NCI-H146 (cell line): Measurements from ENCODE around the gene SLC35F3.
A peak's percentile ranks its signal among the peaks of the same experiment; 100 is the strongest.

Source experiments
- DNase-seq: peaks from one replicate; lab custom pipeline; 2025; lab: John Stamatoyannopoulos, UW

Gene SLC35F3

DNA sequence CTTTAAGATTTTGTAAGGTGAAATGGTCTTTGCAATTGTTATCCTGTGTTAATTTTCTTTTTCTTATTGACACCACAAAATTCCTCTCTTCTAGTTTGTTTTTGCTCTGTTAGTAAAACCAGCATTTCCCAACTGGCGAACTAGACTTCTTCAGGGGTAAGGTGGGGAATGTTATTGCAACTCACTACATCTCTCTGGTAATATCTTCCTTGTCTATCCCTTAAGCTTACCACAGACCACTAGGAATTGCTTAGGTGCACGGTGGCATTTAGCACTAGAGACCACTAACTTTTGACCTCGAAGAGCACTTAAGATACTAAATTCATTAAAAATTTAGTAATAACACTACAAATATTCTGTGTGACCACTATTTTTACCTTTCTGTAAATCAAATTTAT is 464.6 kb downstream of the SLC35F3 start:
- DNase-seq, result no peak

DNA sequence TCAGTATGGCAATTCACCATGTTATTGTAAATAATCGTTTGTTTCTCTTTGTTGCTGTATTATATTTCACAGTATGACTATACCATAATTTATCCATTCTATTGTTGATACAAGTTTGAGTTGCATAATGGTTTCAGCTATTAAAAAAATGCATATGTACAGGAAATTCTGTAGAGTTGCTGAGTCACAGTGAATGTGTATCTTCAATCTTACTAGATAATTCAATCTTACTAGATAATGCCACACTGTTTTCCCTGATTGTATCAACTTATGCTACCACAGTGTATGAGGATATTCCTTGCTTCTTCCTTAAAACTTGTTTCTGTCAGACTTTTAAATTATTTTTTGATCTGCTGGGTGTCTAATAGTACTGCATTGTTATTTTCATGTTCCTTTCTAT is 465.3 kb downstream of the SLC35F3 start:
- DNase-seq, result no peak

DNA sequence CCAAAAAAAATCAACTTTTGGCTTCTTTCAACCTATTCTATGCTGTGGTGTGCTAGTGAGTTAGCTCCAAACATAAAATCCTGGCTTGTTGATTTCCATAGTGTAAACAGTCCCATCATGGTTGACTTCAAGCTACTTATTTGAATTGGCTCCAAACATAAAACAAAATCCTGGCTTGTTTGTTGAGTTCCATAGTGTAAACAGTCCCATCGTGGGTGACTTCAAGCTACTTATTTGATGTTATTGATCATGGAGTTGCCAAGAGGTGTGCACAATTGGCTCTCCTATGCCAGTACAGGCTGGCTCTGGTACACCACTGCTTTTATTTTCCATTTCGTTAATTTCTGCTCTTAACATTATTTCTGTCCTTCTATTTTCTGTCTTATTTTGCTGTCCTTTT is 466.9 kb downstream of the SLC35F3 start:
- no peak for DNase-seq

- DNase-seq, result no peak
Measured at GRCh38 chr1:234372011-234372757, 467.7 kb downstream of the SLC35F3 start.

DNA sequence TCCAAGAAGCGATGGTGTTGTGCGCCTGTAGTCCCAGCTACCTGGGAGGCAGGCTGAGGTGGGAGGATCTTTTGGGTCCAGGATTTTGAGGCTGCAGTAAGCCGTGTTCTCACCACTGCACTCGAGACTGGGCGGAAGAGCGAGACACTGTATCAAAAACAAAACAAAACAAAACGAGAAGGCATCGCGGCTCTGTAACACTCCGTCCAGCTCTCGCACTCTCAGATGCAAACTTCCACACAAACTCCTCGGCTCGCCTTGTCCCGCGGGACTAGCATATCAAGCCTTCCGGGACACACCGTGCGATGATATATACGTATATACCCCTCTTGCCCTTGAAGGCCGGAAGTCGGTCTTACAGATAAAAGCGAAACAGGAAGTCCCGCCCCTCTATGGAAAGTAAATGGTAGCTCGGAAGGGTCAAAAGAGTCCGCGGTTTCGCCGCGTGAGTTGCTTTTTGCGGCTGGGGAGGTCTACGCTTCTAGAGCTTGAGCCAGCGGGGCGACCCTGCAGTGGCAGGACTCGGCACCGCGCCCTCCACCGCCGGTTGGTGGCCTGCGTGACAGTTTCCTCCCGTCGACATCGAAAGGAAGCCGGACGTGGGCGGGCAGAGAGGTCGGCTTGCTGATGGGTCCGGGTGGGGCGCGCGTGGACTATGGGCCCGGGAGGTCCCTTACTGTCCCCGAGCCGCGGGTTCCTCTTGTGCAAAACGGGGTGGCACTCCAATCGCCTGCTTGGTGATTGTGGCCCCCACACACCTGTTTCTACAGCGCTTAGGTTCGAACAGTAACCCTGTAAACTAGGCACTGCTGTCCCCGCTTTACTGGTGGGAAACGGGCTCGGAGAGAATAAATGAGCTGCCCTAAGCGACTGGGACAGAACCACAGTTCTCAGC is 468.8 kb downstream of the SLC35F3 start, which contains the start of gene COA6:
COA6 (plus strand) TSS at position 393 of the 895 bp plus-strand sequence; CDS start at position 404, 11 bp downstream.
- DNase-seq, result peak; percentile 98

DNA sequence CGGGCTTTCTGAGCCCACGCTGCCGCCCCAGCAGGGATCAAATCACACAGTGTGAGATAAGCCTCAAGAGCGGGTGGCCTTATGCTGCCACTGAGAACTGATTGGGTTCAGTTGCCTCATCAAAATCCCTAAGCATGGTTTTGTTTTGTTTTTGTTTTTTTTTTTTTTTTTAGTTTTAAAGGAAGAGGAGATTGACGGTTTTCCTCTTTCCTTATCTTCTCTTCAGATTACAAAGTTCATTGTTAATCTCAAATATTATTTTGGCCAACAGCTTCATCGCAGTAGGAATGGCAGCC is 469.4 kb downstream of the SLC35F3 start:
- DNase-seq, result peak; percentile 64
